Muscle of arm (tissue), 12 donors: Measurements from ENCODE around the gene RNF145. TPM values are rescaled to one million over a fixed set of nuclear protein-coding genes. Genes with fewer than 3 reads are reported as not detected.
A peak's percentile ranks its signal among the peaks of the same experiment; 100 is the strongest.
"Not testable (repeated sequence)": the region's sequence is repeated elsewhere in the genome, so short reads cannot be mapped to it uniquely, and the experiment has no call there.

Experiments
- DNase-seq: peaks from one replicate; pipeline ENCODE4 v3.0.0-alpha.2; 2013
- polyA plus RNA-seq, 12 donors: library from polyadenylated mRNA; unstranded; fragments of 120-200 nt; gene quantifications; one replicate each; pipeline ENCODE4 v1.2.1, GENCODE V29; 2013; ENCODE audit not compliant: insufficient read length in 12 of 12

RNF145 gene
- polyA plus RNA-seq, 12 donors: 25.1 to 64.3 (median 37.0) TPM; not detected in 1

GRCh38 chr5:159161361-159162214, 47.8 kb downstream of the RNF145 start:
- DNase-seq: no peak

GRCh38 chr5:159158553-159159091, 50.7 kb downstream of the RNF145 start:
- not testable (repeated sequence) for DNase-seq

DNA sequence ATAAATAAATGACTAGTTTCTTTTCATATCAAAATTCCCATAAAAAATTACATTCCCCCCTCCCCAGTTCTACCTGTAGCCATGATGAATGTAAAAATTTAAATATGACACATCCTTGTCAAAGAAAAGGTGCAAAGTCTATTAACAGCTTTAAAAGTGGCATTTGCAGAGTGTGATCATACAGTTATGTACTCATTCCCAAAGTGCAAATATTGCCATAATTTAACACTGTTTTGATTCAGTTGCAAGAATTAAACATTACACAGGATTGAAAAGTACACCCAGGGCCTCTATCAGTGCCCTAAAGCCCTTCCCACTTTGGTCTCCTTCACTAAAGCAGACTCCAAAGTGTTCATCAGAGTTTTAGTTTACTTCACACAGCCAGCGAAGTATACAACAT, 51.8 kb downstream of the RNF145 start:
- DNase-seq: no peak

- DNase-seq: peak; percentile 79
Measured at GRCh38 chr5:159156426-159157238, 52.7 kb downstream of the RNF145 start.

GRCh38 chr5:159155960-159156359, 53.4 kb downstream of the RNF145 start:
- DNase-seq: no peak

GRCh38 chr5:159152876-159153275, 56.5 kb downstream of the RNF145 start:
- DNase-seq: no peak

DNA sequence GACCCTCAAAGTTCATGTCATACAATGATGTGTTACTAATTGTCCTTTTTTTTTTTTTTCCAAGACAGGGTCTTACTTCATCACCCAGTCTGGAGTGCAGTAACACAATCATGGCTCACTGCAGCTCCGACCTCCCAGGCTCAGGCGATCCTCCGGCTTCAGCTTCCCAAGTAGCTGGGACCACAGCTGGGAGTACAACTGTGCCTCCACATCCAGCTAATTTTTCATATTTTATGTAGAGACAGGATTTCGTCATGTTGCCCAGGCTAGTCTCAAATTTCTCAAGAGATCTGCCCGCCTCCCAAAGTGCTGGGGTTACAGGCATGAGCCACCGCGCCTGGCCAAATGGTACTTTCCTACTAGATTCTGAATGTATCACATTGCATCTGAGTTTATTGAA, 60.3 kb downstream of the RNF145 start:
- DNase-seq: no peak

DNA sequence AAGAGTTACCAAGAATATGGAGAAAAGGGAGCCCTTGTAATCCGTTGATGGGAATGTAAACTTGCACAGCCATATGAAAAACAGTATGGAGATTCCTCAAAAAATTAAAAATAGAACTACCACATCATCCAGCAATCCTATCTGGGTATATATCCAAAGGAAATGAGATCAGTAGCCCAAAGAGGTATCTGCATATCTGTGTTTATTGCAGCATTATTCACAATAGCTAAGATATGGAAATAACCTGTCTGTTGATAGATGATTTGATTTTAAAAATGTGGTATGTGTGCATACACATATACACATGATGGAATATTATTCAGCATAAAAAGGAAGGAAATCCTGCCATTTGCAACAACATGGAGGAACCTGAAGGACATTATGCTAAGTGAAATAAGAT, 61.4 kb downstream of the RNF145 start:
- no peak for DNase-seq

- no peak for DNase-seq
Measured at GRCh38 chr5:159146839-159147238, 62.5 kb downstream of the RNF145 start.

GRCh38 chr5:159145160-159145559, 64.2 kb downstream of the RNF145 start:
- not testable (repeated sequence) for DNase-seq

DNA sequence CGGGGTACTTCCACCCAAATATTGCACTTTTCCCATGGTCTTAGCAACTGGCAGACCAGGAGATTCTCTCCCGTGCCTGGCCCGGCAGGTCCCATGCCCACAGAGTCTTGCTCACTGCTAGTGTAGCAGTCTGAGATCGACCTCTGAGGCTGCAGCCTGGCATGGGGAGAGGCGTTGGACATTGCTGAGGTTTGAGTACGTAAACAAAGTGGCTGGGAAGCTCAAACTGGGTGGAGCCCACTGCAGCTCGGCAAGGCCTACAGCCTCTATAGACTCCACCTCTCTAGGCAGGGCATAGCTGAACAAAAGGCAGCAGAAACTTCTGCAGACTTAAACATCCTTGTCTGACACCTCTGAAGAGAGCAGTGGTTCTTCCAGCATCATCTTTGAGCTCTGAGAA, 69.6 kb downstream of the RNF145 start:
- no peak for DNase-seq

GRCh38 chr5:159135896-159136531, 73.3 kb downstream of the RNF145 start:
- DNase-seq: no peak

- peak; percentile 62 for DNase-seq
Measured at GRCh38 chr5:159133041-159133741, 76.2 kb downstream of the RNF145 start.

GRCh38 chr5:159132429-159133040, 76.8 kb downstream of the RNF145 start:
- DNase-seq: no peak

GRCh38 chr5:159131951-159132350, 77.4 kb downstream of the RNF145 start:
- DNase-seq: no peak

GRCh38 chr5:159130871-159131270, 78.5 kb downstream of the RNF145 start:
- peak; percentile 22 for DNase-seq

DNA sequence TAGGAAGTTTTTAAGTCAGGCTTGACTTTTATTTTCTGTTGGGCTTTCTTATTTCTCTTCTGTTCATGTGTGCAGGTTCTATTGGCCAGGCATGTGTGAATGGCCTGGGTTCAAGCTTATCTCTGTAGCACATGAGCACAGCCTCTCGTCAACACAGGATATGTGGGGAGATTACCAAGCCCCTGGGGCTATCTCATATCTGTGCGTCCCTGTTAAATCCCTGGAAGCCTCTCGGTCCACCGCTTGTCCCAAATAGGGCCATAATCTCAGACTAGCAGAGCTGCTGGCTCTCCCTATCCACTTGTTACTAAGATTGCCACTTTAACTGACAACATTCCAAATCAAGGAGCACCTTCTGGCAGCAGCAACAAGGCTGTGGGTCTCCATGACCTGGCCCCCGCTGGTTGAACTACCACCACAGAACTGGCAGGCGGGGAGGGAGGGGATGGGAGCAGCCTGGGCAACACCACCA, 81.2 kb downstream of the RNF145 start:
- DNase-seq: no peak

DNA sequence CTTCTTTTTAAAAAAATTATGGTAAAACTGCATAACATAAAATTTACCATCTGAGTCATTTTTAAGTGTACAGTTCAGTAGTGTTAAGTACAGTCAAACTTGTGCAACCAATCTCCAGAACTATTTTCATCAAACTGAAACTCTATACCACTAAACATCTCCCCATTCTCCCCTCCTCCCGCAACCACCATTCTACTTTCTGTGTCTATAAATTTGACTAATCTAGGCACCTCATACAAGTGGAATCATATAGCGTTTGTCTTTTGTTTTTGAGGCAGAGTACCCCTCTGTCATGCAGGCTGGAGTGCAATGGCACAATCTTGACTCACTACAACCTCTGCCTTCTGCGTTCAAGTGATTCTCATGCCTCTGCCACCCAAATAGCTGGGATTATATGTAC, 85.7 kb downstream of the RNF145 start:
- no peak for DNase-seq

- no peak for DNase-seq
Measured at GRCh38 chr5:159123189-159123588, 86.2 kb downstream of the RNF145 start.

- no peak for DNase-seq
Measured at GRCh38 chr5:159121061-159121460, 88.3 kb downstream of the RNF145 start.

DNA sequence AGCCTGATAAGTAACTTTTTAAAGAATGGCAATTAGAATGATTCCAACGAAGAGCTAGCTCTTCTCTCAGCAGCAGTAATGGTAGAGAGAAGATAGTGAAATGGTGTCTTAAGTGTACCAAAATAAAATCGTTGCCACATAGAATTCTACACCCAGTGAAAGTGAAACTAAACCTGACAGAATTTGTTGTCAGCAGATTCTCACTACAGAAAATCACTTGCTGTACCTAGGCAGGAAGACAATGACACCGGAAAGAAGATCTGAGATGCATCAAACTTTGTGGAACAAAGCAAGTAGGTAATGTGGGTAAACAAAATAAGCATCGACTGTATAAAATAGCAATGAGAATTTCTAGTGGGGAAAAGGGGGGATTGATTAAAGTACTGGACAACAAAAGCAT, 88.9 kb downstream of the RNF145 start:
- no peak for DNase-seq
